ENCODE measurements around the gene STK32A. TPM values are rescaled to one million over a fixed set of nuclear protein-coding genes. Genes with fewer than 3 reads are reported as not detected.
"Not testable (repeated sequence)": the region's sequence is repeated elsewhere in the genome, so short reads cannot be mapped to it uniquely, and the experiment has no call there.

The STK32A gene
- total and polyA plus RNA-seq, 2 donors (not counting 1 experiment from before 2014, with no cell fraction given) = not detected

DNA sequence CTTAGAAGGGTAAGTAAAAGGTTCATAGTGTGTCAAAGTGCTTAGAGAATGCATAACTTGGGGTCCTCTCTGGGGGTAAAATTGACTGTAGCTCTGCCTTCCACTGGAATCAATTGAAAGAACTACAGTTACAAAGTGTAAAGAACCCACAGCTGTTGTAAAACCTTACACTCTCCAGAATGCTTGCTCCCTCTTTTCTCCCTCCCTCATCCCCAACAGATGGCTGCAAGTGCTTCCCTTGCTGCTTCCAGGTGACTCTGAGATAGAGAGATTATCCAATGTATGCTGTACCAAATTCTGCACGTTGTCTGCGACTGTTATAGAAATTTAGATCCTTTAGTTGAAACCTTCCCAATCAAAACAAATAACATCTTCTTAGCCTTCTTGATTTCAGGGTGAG is 126.0 kb downstream of the STK32A start:
- intact Hi-C loops (cut with micrococcal nuclease) = no loop called here
- ChIA-PET CTCF (no interaction called here), POLR2A (no interaction called here)
- ATAC-seq (ENCODE audit: low read depth) (no peak), DNase-seq (no peak)
- Mint-ChIP-seq H3K27me3 (no peaks in the 10 kb centered on the region), H3K27ac (no peak overlapping the region), H3K4me3 (no peak overlapping the region), H3K9me3 (ENCODE audit: insufficient read depth) (peaks cover 3% of the 10 kb centered on the region), H3K4me1 (no peaks in the 10 kb centered on the region)
- no peak overlapping the region for H3K4me2 ChIP-seq (replicated peaks; ENCODE audit: low read depth, low read length, poor library complexity, severe bottlenecking)
- H4K20me1 ChIP-seq (ENCODE audit: control insufficient read depth, insufficient read depth, low read length, poor library complexity, severe bottlenecking) = no peaks in the 10 kb centered on the region
- H3K27ac ChIP-seq (ENCODE audit: low read length in 2 of 2) = no peak overlapping the region
- no peak overlapping the region for H2AFZ ChIP-seq (ENCODE audit: insufficient read depth, low read depth, low read length, poor library complexity, severe bottlenecking)
- no peaks in the 10 kb centered on the region for H3K36me3 ChIP-seq (replicated peaks in 1 of 2; ENCODE audit: control extremely low read depth in 1 of 2, control insufficient read depth in 1 of 2, extremely low read depth in 1 of 2, insufficient read depth in 2 of 2, low read length in 1 of 2)
- H3K27me3 ChIP-seq (replicated peaks in 1 of 4; ENCODE audit: control extremely low read depth in 1 of 4, control insufficient read depth in 3 of 4, insufficient read depth in 4 of 4, low read length in 3 of 4) = no peaks in the 10 kb centered on the region
- H3K4me1 ChIP-seq (ENCODE audit: control insufficient read depth in 2 of 2, insufficient read depth in 2 of 2, low read length in 2 of 2) = no peaks in the 10 kb centered on the region
- no CpG with 5 or more reads among the region's 2 CpGs for WGBS (ENCODE audit: insufficient coverage)
- H3K79me2 ChIP-seq (ENCODE audit: control insufficient read depth, insufficient read depth, low read length) = no peaks in the 10 kb centered on the region
- no peak overlapping the region for H3K9ac ChIP-seq (ENCODE audit: low read length)
- no peak for TF ChIP-seq EZH2 (IDR thresholded peaks at IDR 0.05; ENCODE audit: borderline replicate concordance, insufficient read depth, low read depth, low read length, poor library complexity, severe bottlenecking)
- TF ChIP-seq, protein P1, sequence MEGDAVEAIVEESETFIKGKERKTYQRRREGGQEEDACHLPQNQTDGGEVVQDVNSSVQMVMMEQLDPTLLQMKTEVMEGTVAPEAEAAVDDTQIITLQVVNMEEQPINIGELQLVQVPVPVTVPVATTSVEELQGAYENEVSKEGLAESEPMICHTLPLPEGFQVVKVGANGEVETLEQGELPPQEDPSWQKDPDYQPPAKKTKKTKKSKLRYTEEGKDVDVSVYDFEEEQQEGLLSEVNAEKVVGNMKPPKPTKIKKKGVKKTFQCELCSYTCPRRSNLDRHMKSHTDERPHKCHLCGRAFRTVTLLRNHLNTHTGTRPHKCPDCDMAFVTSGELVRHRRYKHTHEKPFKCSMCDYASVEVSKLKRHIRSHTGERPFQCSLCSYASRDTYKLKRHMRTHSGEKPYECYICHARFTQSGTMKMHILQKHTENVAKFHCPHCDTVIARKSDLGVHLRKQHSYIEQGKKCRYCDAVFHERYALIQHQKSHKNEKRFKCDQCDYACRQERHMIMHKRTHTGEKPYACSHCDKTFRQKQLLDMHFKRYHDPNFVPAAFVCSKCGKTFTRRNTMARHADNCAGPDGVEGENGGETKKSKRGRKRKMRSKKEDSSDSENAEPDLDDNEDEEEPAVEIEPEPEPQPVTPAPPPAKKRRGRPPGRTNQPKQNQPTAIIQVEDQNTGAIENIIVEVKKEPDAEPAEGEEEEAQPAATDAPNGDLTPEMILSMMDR (IDR thresholded peaks at IDR 0.05) = no peak
- H3K9me3 ChIP-seq (ENCODE audit: control extremely low read depth in 1 of 3, control insufficient read depth in 2 of 3, insufficient read depth in 1 of 3, low read length in 2 of 3) = no peaks in the 10 kb centered on the region
- H3K4me3 ChIP-seq (ENCODE audit: control extremely low read depth in 1 of 5, extremely low read depth in 1 of 5, insufficient read depth in 1 of 5, low read depth in 2 of 5, low read length in 4 of 5) = no peak overlapping the region

- ATAC-seq (ENCODE audit: low read depth) (no peak), DNase-seq (no peak)
- H3K27ac Mint-ChIP-seq = no peak overlapping the region
- Histone ChIP-seq H3K9me3 (ENCODE audit: control extremely low read depth in 1 of 3, control insufficient read depth in 2 of 3, insufficient read depth in 1 of 3, low read length in 2 of 3) (no peaks in the 10 kb centered on the region), H3K4me2 (replicated peaks; ENCODE audit: low read depth, low read length, poor library complexity, severe bottlenecking) (no peak overlapping the region), H3K79me2 (ENCODE audit: control insufficient read depth, insufficient read depth, low read length) (no peaks in the 10 kb centered on the region), H3K27me3 (replicated peaks in 1 of 4; ENCODE audit: control extremely low read depth in 1 of 4, control insufficient read depth in 3 of 4, insufficient read depth in 4 of 4, low read length in 3 of 4) (no peaks in the 10 kb centered on the region), H3K36me3 (replicated peaks in 1 of 2; ENCODE audit: control extremely low read depth in 1 of 2, control insufficient read depth in 1 of 2, extremely low read depth in 1 of 2, insufficient read depth in 2 of 2, low read length in 1 of 2) (no peaks in the 10 kb centered on the region), H4K20me1 (ENCODE audit: control insufficient read depth, insufficient read depth, low read length, poor library complexity, severe bottlenecking) (no peaks in the 10 kb centered on the region), H3K4me3 (ENCODE audit: control extremely low read depth in 1 of 5, extremely low read depth in 1 of 5, insufficient read depth in 1 of 5, low read depth in 2 of 5, low read length in 4 of 5) (no peak overlapping the region), H3K9ac (ENCODE audit: low read length) (no peak overlapping the region), H3K27ac (ENCODE audit: low read length in 2 of 2) (no peak overlapping the region), H3K4me1 (ENCODE audit: control insufficient read depth in 2 of 2, insufficient read depth in 2 of 2, low read length in 2 of 2) (no peaks in the 10 kb centered on the region), H2AFZ (ENCODE audit: insufficient read depth, low read depth, low read length, poor library complexity, severe bottlenecking) (no peak overlapping the region)
- H3K9me3 Mint-ChIP-seq (ENCODE audit: insufficient read depth) = peaks cover 3% of the 10 kb centered on the region
- CTCF ChIA-PET = no interaction called here
- no peaks in the 10 kb centered on the region for H3K27me3 Mint-ChIP-seq
- no peaks in the 10 kb centered on the region for H3K4me1 Mint-ChIP-seq
- intact Hi-C loops (cut with micrococcal nuclease) = no loop called here
- 79% methylated on average over 2 of the region's 4 CpGs for WGBS (ENCODE audit: insufficient coverage)
- TF ChIP-seq, protein P1 (IDR thresholded peaks at IDR 0.05) = no peak
- TF ChIP-seq EZH2 (IDR thresholded peaks at IDR 0.05; ENCODE audit: borderline replicate concordance, insufficient read depth, low read depth, low read length, poor library complexity, severe bottlenecking) = no peak
- POLR2A ChIA-PET = no interaction called here
- H3K4me3 Mint-ChIP-seq = no peak overlapping the region
These were observed 126.8 kb downstream of the STK32A start for GRCh38 chr5:147361441-147362175.

GRCh38 chr5:147367381-147367780 is 132.6 kb downstream of the STK32A start:
- H3K36me3 ChIP-seq (replicated peaks in 1 of 2; ENCODE audit: control extremely low read depth in 1 of 2, control insufficient read depth in 1 of 2, extremely low read depth in 1 of 2, insufficient read depth in 2 of 2, low read length in 1 of 2); POLR2A ChIA-PET; H3K27ac Mint-ChIP-seq; H3K4me3 ChIP-seq (ENCODE audit: control extremely low read depth in 1 of 5, extremely low read depth in 1 of 5, insufficient read depth in 1 of 5, low read depth in 2 of 5, low read length in 4 of 5); DNase-seq; H3K4me1 Mint-ChIP-seq; H4K20me1 ChIP-seq (ENCODE audit: control insufficient read depth, insufficient read depth, low read length, poor library complexity, severe bottlenecking); H3K4me1 ChIP-seq (ENCODE audit: control insufficient read depth in 2 of 2, insufficient read depth in 2 of 2, low read length in 2 of 2); ATAC-seq (ENCODE audit: low read depth); H3K9ac ChIP-seq (ENCODE audit: low read length); intact Hi-C loops (cut with micrococcal nuclease); H3K27ac ChIP-seq (ENCODE audit: low read length in 2 of 2); CTCF ChIA-PET; H3K27me3 ChIP-seq (replicated peaks in 1 of 4; ENCODE audit: control extremely low read depth in 1 of 4, control insufficient read depth in 3 of 4, insufficient read depth in 4 of 4, low read length in 3 of 4); H3K4me2 ChIP-seq (replicated peaks; ENCODE audit: low read depth, low read length, poor library complexity, severe bottlenecking); H3K79me2 ChIP-seq (ENCODE audit: control insufficient read depth, insufficient read depth, low read length); H3K9me3 ChIP-seq (ENCODE audit: control extremely low read depth in 1 of 3, control insufficient read depth in 2 of 3, insufficient read depth in 1 of 3, low read length in 2 of 3); H3K4me3 Mint-ChIP-seq; H2AFZ ChIP-seq (ENCODE audit: insufficient read depth, low read depth, low read length, poor library complexity, severe bottlenecking); H3K9me3 Mint-ChIP-seq (ENCODE audit: insufficient read depth); H3K27me3 Mint-ChIP-seq: not testable (repeated sequence)
- WGBS (ENCODE audit: insufficient coverage) = 93% methylated on average over 6 of the region's 6 CpGs
